ENCODE results near the gene CAST. TPM values are rescaled to one million over a fixed set of nuclear protein-coding genes. Genes with fewer than 3 reads are reported as not detected.

CAST gene
- total and polyA plus RNA-seq, 9 donors, result 61.2 to 276 (median 173) TPM

- 66 to 80% (median 77%) methylated on average over 4 of the region's 4 CpGs for WGBS, 3 donors
- no peaks in the 10 kb centered on the region for H3K9me3 ChIP-seq
- intact Hi-C loops (cut with DNase I), result no loop called here
- H3K4me1 ChIP-seq (ENCODE audit: insufficient read depth), result no peaks in the 10 kb centered on the region
- no peak overlapping the region for H3K4me3 ChIP-seq
- H3K27ac ChIP-seq, result no peak overlapping the region
- TF ChIP-seq POLR2A (IDR thresholded peaks at IDR 0.05) (no peak), EP300 (IDR thresholded peaks at IDR 0.05) (no peak), CTCF (IDR thresholded peaks at IDR 0.05) (no peak)
- DNase-seq, result no peak
- no peaks in the 10 kb centered on the region for H3K27me3 ChIP-seq
- H3K36me3 ChIP-seq, result no peaks in the 10 kb centered on the region
Measured at GRCh38 chr5:96768708-96769251, 106.6 kb downstream of the CAST start.

DNA sequence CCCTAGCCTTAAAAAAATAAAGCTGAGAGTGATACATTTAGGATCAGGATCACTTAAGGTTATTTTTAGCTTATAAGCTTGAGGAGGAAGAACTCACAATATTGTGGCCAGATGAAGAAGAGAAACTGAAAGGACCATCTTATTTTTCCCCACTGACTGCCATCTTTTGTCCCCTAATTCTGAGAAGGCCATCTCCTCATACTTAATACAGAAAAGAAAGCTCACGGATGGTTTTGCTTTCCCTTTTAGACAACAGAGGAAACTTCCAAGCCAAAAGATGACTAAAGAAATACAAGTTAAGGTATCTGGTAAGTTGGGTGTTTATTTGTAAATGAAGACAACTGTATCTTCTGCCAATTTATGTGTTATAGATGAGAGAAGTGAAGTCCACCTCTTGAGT, 109.2 kb downstream of the CAST start:
- H3K36me3 ChIP-seq, result no peaks in the 10 kb centered on the region
- H3K9me3 ChIP-seq, result no peaks in the 10 kb centered on the region
- no peak for TF ChIP-seq CTCF (IDR thresholded peaks at IDR 0.05)
- no peak for TF ChIP-seq EP300 (IDR thresholded peaks at IDR 0.05)
- no peak for TF ChIP-seq POLR2A (IDR thresholded peaks at IDR 0.05)
- 84 to 91% (median 89%) methylated on average over 1 of the region's 1 CpG for WGBS, 3 donors
- H3K4me1 ChIP-seq (ENCODE audit: insufficient read depth), result peaks cover 3% of the 10 kb centered on the region
- no peak for DNase-seq
- H3K4me3 ChIP-seq, result no peak overlapping the region
- intact Hi-C loops (cut with DNase I), result no loop called here
- H3K27me3 ChIP-seq, result no peaks in the 10 kb centered on the region
- H3K27ac ChIP-seq, result no peak overlapping the region

DNA sequence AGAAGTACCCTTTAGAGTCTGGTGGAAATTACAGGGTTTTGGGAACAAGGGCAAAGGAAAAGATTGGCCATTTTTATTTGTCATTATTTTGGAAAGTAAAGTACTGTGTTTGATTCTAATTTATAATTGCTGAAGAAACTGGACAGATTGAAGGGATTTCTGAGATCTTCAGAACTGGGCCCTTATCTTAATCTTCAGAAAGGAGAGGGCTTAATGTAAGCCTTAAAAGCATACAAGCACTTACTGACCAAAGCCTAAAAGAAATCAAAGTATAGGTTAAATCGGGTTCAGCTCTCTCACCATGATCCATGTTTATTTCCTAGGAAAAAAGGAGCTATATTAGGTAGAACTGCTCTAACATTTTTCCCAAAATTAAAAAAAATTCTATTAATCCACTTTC, 109.9 kb downstream of the CAST start:
- H3K9me3 ChIP-seq, result no peaks in the 10 kb centered on the region
- no peaks in the 10 kb centered on the region for H3K36me3 ChIP-seq

GRCh38 chr5:96772542-96772941, 110.4 kb downstream of the CAST start:
- DNase-seq, result no peak
- no peak overlapping the region for H3K27ac ChIP-seq
- intact Hi-C loops (cut with DNase I), result no loop called here
- H3K4me3 ChIP-seq, result no peak overlapping the region
- peaks cover 3% of the 10 kb centered on the region for H3K4me1 ChIP-seq (ENCODE audit: insufficient read depth)
- H3K27me3 ChIP-seq, result no peaks in the 10 kb centered on the region
- no peaks in the 10 kb centered on the region for H3K36me3 ChIP-seq
- TF ChIP-seq EP300 (IDR thresholded peaks at IDR 0.05) (no peak), CTCF (IDR thresholded peaks at IDR 0.05) (no peak), POLR2A (IDR thresholded peaks at IDR 0.05) (no peak)
- no peaks in the 10 kb centered on the region for H3K9me3 ChIP-seq

More for the DNA sequence above, 109.9 kb downstream of the CAST start:
- intact Hi-C loops (cut with DNase I), result no loop called here
- no peak for DNase-seq
- TF ChIP-seq CTCF (IDR thresholded peaks at IDR 0.05) (no peak), EP300 (IDR thresholded peaks at IDR 0.05) (no peak), POLR2A (IDR thresholded peaks at IDR 0.05) (no peak)
- 96 to 100% (median 98%) methylated on average over 1 of the region's 1 CpG for WGBS, 3 donors
- peaks cover 3% of the 10 kb centered on the region for H3K4me1 ChIP-seq (ENCODE audit: insufficient read depth)
- H3K27ac ChIP-seq, result no peak overlapping the region
- H3K27me3 ChIP-seq, result no peaks in the 10 kb centered on the region
- H3K4me3 ChIP-seq, result no peak overlapping the region
